Measurements from ENCODE around the gene MAPK14.

DNA sequence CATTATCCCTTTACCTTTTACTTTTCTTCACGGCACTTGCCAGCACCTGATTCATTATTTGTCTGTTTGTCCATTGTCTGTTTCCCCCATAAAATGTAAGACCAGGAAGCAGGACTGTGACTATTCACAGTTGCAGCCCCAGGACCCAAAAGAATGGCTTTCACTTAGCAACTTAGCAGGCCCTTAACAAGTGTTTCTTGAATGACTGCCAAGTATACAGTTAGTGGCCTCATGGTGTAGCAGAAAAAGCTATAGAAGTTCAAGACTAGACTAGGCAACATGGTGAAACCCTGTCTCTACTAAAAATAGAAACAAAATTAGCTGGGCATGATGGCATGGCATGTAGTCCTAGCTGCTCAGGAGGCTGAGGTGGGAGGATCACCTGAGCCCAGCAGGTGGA is 7.5 kb upstream of the MAPK14 start:
- TF ChIP-seq RAD21 (IDR thresholded peaks at IDR 0.05; ENCODE audit: low read depth) (no peak), TCF12 (IDR thresholded peaks at IDR 0.05; ENCODE audit: low read depth) (no peak), EGR1 (IDR thresholded peaks at IDR 0.05) (no peak), TEAD4 (IDR thresholded peaks at IDR 0.05) (no peak), MAX (IDR thresholded peaks at IDR 0.05) (no peak)
- TF ChIP-seq, protein P1, sequence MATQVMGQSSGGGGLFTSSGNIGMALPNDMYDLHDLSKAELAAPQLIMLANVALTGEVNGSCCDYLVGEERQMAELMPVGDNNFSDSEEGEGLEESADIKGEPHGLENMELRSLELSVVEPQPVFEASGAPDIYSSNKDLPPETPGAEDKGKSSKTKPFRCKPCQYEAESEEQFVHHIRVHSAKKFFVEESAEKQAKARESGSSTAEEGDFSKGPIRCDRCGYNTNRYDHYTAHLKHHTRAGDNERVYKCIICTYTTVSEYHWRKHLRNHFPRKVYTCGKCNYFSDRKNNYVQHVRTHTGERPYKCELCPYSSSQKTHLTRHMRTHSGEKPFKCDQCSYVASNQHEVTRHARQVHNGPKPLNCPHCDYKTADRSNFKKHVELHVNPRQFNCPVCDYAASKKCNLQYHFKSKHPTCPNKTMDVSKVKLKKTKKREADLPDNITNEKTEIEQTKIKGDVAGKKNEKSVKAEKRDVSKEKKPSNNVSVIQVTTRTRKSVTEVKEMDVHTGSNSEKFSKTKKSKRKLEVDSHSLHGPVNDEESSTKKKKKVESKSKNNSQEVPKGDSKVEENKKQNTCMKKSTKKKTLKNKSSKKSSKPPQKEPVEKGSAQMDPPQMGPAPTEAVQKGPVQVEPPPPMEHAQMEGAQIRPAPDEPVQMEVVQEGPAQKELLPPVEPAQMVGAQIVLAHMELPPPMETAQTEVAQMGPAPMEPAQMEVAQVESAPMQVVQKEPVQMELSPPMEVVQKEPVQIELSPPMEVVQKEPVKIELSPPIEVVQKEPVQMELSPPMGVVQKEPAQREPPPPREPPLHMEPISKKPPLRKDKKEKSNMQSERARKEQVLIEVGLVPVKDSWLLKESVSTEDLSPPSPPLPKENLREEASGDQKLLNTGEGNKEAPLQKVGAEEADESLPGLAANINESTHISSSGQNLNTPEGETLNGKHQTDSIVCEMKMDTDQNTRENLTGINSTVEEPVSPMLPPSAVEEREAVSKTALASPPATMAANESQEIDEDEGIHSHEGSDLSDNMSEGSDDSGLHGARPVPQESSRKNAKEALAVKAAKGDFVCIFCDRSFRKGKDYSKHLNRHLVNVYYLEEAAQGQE (IDR thresholded peaks at IDR 0.05; ENCODE audit: low read depth), result no peak

Data from Ishikawa (cell line).